ENCODE results near the gene TMEM254. TPM values are rescaled to one million over a fixed set of nuclear protein-coding genes. Genes with fewer than 3 reads are reported as not detected.

TMEM254 gene
- total and polyA plus RNA-seq, 2 experiments from 2014 or later = 21.1 to 21.5 TPM

- Mint-ChIP-seq H3K36me3 (ENCODE audit: low read depth) (no peaks in the 10 kb centered on the region), H3K27ac (no peak overlapping the region), H3K4me1 (peaks cover 9% of the 10 kb centered on the region), H3K9me3 (no peaks in the 10 kb centered on the region), H3K27me3 (ENCODE audit: insufficient read depth, low read depth, poor library complexity) (peaks cover 17% of the 10 kb centered on the region), H3K4me3 (no peak overlapping the region; the same call in 2 of the 3 replicates)
- no peaks in the 10 kb centered on the region for H3K9me2 ChIP-seq (ENCODE audit: insufficient read depth)
- ATAC-seq = no peak
- no peaks in the 10 kb centered on the region for H3K36me3 ChIP-seq (ENCODE audit: insufficient read depth)
- H2AFZ ChIP-seq = no peak overlapping the region
- no peaks in the 10 kb centered on the region for H3K4me1 ChIP-seq (ENCODE audit: insufficient read depth)
- no peaks in the 10 kb centered on the region for H4K20me1 ChIP-seq (replicated peaks; ENCODE audit: insufficient read depth)
- H3K79me2 ChIP-seq (replicated peaks; ENCODE audit: insufficient read depth) = no peaks in the 10 kb centered on the region
- no peak for TF ChIP-seq ZNF114 (CRISPR knock-in tag; IDR thresholded peaks at IDR 0.05)
- no peak for TF ChIP-seq ZNF462 (CRISPR knock-in tag; IDR thresholded peaks at IDR 0.05)
- TF ChIP-seq NANOG (IDR thresholded peaks at IDR 0.05; ENCODE audit: borderline replicate concordance) = no peak
- no peak for TF ChIP-seq ETS1 (IDR thresholded peaks at IDR 0.05)
- no peak overlapping the region for H3K27ac ChIP-seq (ENCODE audit: low read depth)
- H3K4me3 ChIP-seq = no peak overlapping the region
- H3K27me3 ChIP-seq (ENCODE audit: insufficient read depth) = no peaks in the 10 kb centered on the region
- DNase-seq (ENCODE audit: low spot score) = no peak
- H3F3A ChIP-seq (replicated peaks; ENCODE audit: low read depth) = no peaks in the 10 kb centered on the region
- no peak overlapping the region for H3K4me2 ChIP-seq
Measured at GRCh38 chr10:80141696-80142460, 63.4 kb downstream of the TMEM254 start.

Other genes starting within 250 kb of the TMEM254 start
- gene SFTPD, start 129.6 kb upstream of the TMEM254 start, total RNA-seq (2014; rRNA removed; shearing (Covaris generic)) = 0.70 TPM in 1 of 2 replicates, not detected in the other
- gene SFTPD, start 129.6 kb upstream of the TMEM254 start, polyA plus RNA-seq (2016; fragmentation: Nextera tagmentation; extraction: Ambion mirVana) = 0.23 TPM in 1 of 2 replicates, not detected in the other
- 0.89 and 1.1 TPM in 2 replicates for gene PLAC9, start 54.1 kb downstream of the TMEM254 start, total RNA-seq (2014; rRNA removed; shearing (Covaris generic))
- 11.0 and 14.4 TPM in 2 replicates for gene PLAC9, start 54.1 kb downstream of the TMEM254 start, polyA plus RNA-seq (2016; fragmentation: Nextera tagmentation; extraction: Ambion mirVana)
- 38.9 and 42.3 TPM in 2 replicates for gene ANXA11, start 126.9 kb downstream of the TMEM254 start, total RNA-seq (2014; rRNA removed; shearing (Covaris generic))
- 70.0 and 73.7 TPM in 2 replicates for gene ANXA11, start 126.9 kb downstream of the TMEM254 start, polyA plus RNA-seq (2016; fragmentation: Nextera tagmentation; extraction: Ambion mirVana)
- 6.5 and 8.0 TPM in 2 replicates for gene MAT1A, start 211.0 kb downstream of the TMEM254 start, total RNA-seq (2014; rRNA removed; shearing (Covaris generic))
- gene MAT1A, start 211.0 kb downstream of the TMEM254 start, polyA plus RNA-seq (2016; fragmentation: Nextera tagmentation; extraction: Ambion mirVana) = 0.97 and 1.3 TPM in 2 replicates